HCT116 (cell line): ENCODE results near the gene GLI3. TPM values are rescaled to one million over a fixed set of nuclear protein-coding genes. Genes with fewer than 3 reads are reported as not detected.

Experiments used
- ATAC-seq: fragments of 200-7000 bp; cut with Tn5 transposase; 2 replicates; pipeline ENCODE4 v1.9.1; 2020; ENCODE audit warnings: mild to moderate bottlenecking, moderate library complexity
- BruUV-seq: library from RNA; stranded (reverse); fragments of 400-500 nt; replicated peaks from 2 replicates; lab custom pipeline; 2021; lab: Mats Ljungman, UMichigan
- CTCF ChIA-PET: fragments of 300-600 bp; sonication (Branson Sonifier 250); formaldehyde crosslinking; loops from one replicate; lab custom pipeline; 2021; ENCODE audit warnings: antibody characterized with exemption; lab: Charles Lee
- POLR2A ChIA-PET: fragments of 300-600, 350-600 bp; sonication (Branson Sonifier 250); formaldehyde crosslinking; loops from one replicate; lab custom pipeline; 2021; ENCODE audit warnings: antibody characterized with exemption; lab: Charles Lee
- RAD21 ChIA-PET, 2 experiments: fragments of 300-600 bp; sonication (Branson Sonifier 250); formaldehyde crosslinking; loops; one replicate each; lab custom pipeline; 2023; ENCODE audit warnings: low total read pairs in 2 of 2; ENCODE audit not compliant: uncharacterized antibody in 2 of 2, unreplicated experiment in 2 of 2, low non-redundant PET in 1 of 2; lab: Charles Lee
- DNase-seq: peaks from one replicate; pipeline ENCODE4 v3.0.0-alpha.2; 2010; ENCODE audit warnings: low read depth, low spot score
- H2AFZ ChIP-seq: fragments of 200-600 bp; shearing (Covaris generic), sonication (generic); 2 replicates; pipeline ENCODE4 v1.6.1; 2017; ENCODE audit warnings: low read depth, mixed run types, mixed read lengths, antibody characterized with exemption, low read length; ENCODE audit not compliant: poor library complexity, severe bottlenecking
- H3K27ac ChIP-seq: 2 replicates; pipeline ENCODE4 v1.5.1; 2012; ENCODE audit warnings: low read depth, low read length
- H3K27me3 ChIP-seq: fragments of 200-600 bp; sonication (generic); 2 replicates; pipeline ENCODE4 v1.6.1; 2016; ENCODE audit warnings: mixed run types, low read length, mixed read lengths; ENCODE audit not compliant: insufficient read depth
- H3K36me3 ChIP-seq, 2 experiments: fragments of 200-500 bp in 1 of 2; fragments of 200-600 bp in 1 of 2; sonication (Bioruptor generic) in 1 of 2; sonication (generic) in 1 of 2; 2 replicates each; pipeline versions ENCODE4 v1.5.1 to v1.6.1; 2014 to 2016; ENCODE audit warnings: low read length in 2 of 2, inconsistent platforms in 1 of 2, mixed read lengths in 1 of 2, mixed run types in 1 of 2; ENCODE audit not compliant: insufficient read depth in 2 of 2, control insufficient read depth in 1 of 2
- H3K4me1 ChIP-seq, 2 experiments: fragments of 200-600 bp in 1 of 2; sonication (generic) in 1 of 2; 2 replicates each; pipeline versions ENCODE4 v1.5.1 to v1.6.1; 2012 to 2017; ENCODE audit warnings: low read length in 2 of 2, inconsistent platforms in 1 of 2, mild to moderate bottlenecking in 1 of 2, mixed read lengths in 1 of 2, mixed run types in 1 of 2, moderate library complexity in 1 of 2; ENCODE audit not compliant: insufficient read depth in 2 of 2, control insufficient read depth in 1 of 2
- H3K4me2 ChIP-seq: fragments of 200-600 bp; sonication (generic); 2 replicates; pipeline ENCODE4 v1.6.1; 2017; ENCODE audit warnings: mixed run types, low read length, mixed read lengths
- H3K4me3 ChIP-seq, 2 experiments: fragments of 200-600 bp in 1 of 2; sonication (generic) in 1 of 2; replicated peaks in 1 of 2; 2 replicates each; pipeline ENCODE4 v1.5.1; 2011 to 2016; ENCODE audit warnings: low read length in 2 of 2, control low read depth in 1 of 2, low read depth in 1 of 2, mild to moderate bottlenecking in 1 of 2, mixed read lengths in 1 of 2, mixed run types in 1 of 2
- H3K79me2 ChIP-seq: fragments of 200-600 bp; sonication (generic); 2 replicates; pipeline ENCODE4 v1.6.1; 2017; ENCODE audit warnings: mild to moderate bottlenecking, mixed run types, low read length, moderate library complexity, mixed read lengths; ENCODE audit not compliant: insufficient read depth
- H3K9ac ChIP-seq: fragments of 200-600 bp; sonication (generic); 2 replicates; pipeline ENCODE4 v1.6.1; 2016; ENCODE audit warnings: low read length, mixed read lengths
- H3K9me2 ChIP-seq: fragments of 200-600 bp; sonication (generic), shearing (Covaris generic); 2 replicates; pipeline ENCODE4 v1.6.1; 2017; ENCODE audit warnings: mixed run types, mild to moderate bottlenecking, moderate library complexity; ENCODE audit not compliant: insufficient read depth
- H3K9me3 ChIP-seq, 2 experiments: fragments of 200-500 bp in 1 of 2; fragments of 200-600 bp in 1 of 2; sonication (Bioruptor generic) in 1 of 2; sonication (generic) in 1 of 2; 2 replicates each; pipeline ENCODE4 v1.6.1; 2014 to 2017; ENCODE audit warnings: low read length in 2 of 2, mixed read lengths in 2 of 2, inconsistent platforms in 1 of 2, low read depth in 1 of 2, mild to moderate bottlenecking in 1 of 2, mixed run types in 1 of 2, moderate library complexity in 1 of 2; ENCODE audit not compliant: control insufficient read depth in 1 of 2, insufficient read depth in 1 of 2
- H4K20me1 ChIP-seq: fragments of 200-600 bp; sonication (generic), shearing (Covaris generic); 2 replicates; pipeline ENCODE4 v1.6.1; 2017; ENCODE audit warnings: mixed run types, mild to moderate bottlenecking, moderate library complexity; ENCODE audit not compliant: insufficient read depth
- ATF3 ChIP-seq: IDR thresholded peaks from 2 replicates; pipeline ENCODE4 v1.6.1; 2012
- CBX3 ChIP-seq: IDR thresholded peaks from 2 replicates; pipeline ENCODE4 v1.6.1; 2012; ENCODE audit warnings: low read depth
- CTCF ChIP-seq, 3 experiments: fragments of 200-600 bp in 1 of 3; sonication (generic) in 1 of 3; IDR thresholded peaks in 2 of 3; conservative IDR thresholded peaks in 1 of 3; 2 replicates each; pipeline ENCODE4 v1.5.1; 2012 to 2017; ENCODE audit warnings: low read depth in 2 of 3, low read length in 2 of 3, antibody characterized with exemption in 1 of 3, borderline replicate concordance in 1 of 3, control low read depth in 1 of 3, mild to moderate bottlenecking in 1 of 3, mixed read lengths in 1 of 3, mixed run types in 1 of 3, moderate library complexity in 1 of 3; ENCODE audit not compliant: insufficient read depth in 1 of 3
- EGR1 ChIP-seq: IDR thresholded peaks from 2 replicates; pipeline ENCODE4 v1.6.1; 2012; ENCODE audit warnings: low read depth
- EZH2 ChIP-seq: fragments of 200-600 bp; sonication (generic); IDR thresholded peaks from 2 replicates; pipeline ENCODE4 v1.6.1; 2017; ENCODE audit warnings: antibody characterized with exemption, mixed run types
- EZH2phosphoT487 ChIP-seq: fragments of 200-600 bp; IDR thresholded peaks from 2 replicates; pipeline ENCODE4 v1.6.1; 2018; ENCODE audit warnings: antibody characterized with exemption, borderline replicate concordance
- POLR2A ChIP-seq: IDR thresholded peaks from 2 replicates; pipeline ENCODE4 v1.7.0; 2011; ENCODE audit warnings: borderline replicate concordance; ENCODE audit not compliant: insufficient read depth, insufficient read length; ENCODE audit errors: extremely low read depth
- POLR2AphosphoS5 ChIP-seq: IDR thresholded peaks from 2 replicates; pipeline ENCODE4 v1.6.1; 2011; ENCODE audit warnings: mild to moderate bottlenecking, low read depth, low read length, moderate library complexity
- RAD21 ChIP-seq: IDR thresholded peaks from 2 replicates; pipeline ENCODE4 v1.6.1; 2012; ENCODE audit warnings: low read depth, mild to moderate bottlenecking
- SIN3A ChIP-seq: IDR thresholded peaks from 2 replicates; pipeline ENCODE4 v1.6.1; 2012; ENCODE audit warnings: low read depth
- SP1 ChIP-seq: IDR thresholded peaks from 2 replicates; pipeline ENCODE4 v1.6.1; 2012; ENCODE audit warnings: low read depth
- SRF ChIP-seq: IDR thresholded peaks from 2 replicates; pipeline ENCODE4 v1.6.1; 2012; ENCODE audit warnings: low read depth
- ZBTB33 ChIP-seq: IDR thresholded peaks from 2 replicates; pipeline ENCODE4 v1.6.1; 2011; ENCODE audit warnings: mild to moderate bottlenecking, low read length, moderate library complexity; ENCODE audit not compliant: insufficient replicate concordance; ENCODE audit errors: extremely low read depth
- ZFX ChIP-seq: fragments of 450-650 bp; IDR thresholded peaks from 2 replicates; pipeline ENCODE4 v1.6.1; 2017
- intact Hi-C: fragments of 100-400 bp; cut with micrococcal nuclease; formaldehyde crosslinking; loops from 2 replicates; pipeline ENCODE4 v1.10.0; 2022
- total RNA-seq: library from RNA; stranded (reverse); gene quantifications from one replicate; pipeline ENCODE4 v1.2.1, GENCODE V29; 2021; ENCODE audit not compliant: unreplicated experiment

GLI3 gene
- total RNA-seq, 1 experiment from 2014 or later, result 0.07 TPM

- POLR2A ChIA-PET, result no interaction called here
- H2AFZ ChIP-seq, result no peak overlapping the region
- ATAC-seq, result no peak
- H3K27me3 ChIP-seq, result peaks cover 22% of the 10 kb centered on the region; the same call in 1 of the 2 replicates
- no peak for TF ChIP-seq EGR1
- H3K9me3 ChIP-seq, result no peaks in the 10 kb centered on the region
- H3K4me1 ChIP-seq, result no peaks in the 10 kb centered on the region
- no peak overlapping the region for H3K4me3 ChIP-seq
- no peak overlapping the region for H3K27ac ChIP-seq
- intact Hi-C loops, result no loop called here
- CTCF ChIA-PET, result no interaction called here
- H3K9me2 ChIP-seq, result no peaks in the 10 kb centered on the region
- RAD21 ChIA-PET, result no interaction called here
- DNase-seq, result no peak
- H4K20me1 ChIP-seq, result no peaks in the 10 kb centered on the region
- no peaks in the 10 kb centered on the region for H3K79me2 ChIP-seq
- H3K36me3 ChIP-seq, result no peaks in the 10 kb centered on the region
- no peak overlapping the region for H3K4me2 ChIP-seq
- no peak overlapping the region for H3K9ac ChIP-seq
- BruUV-seq, result no TSS peak
Measured at GRCh38 chr7:42020061-42020460, 216.9 kb downstream of the GLI3 start.

GRCh38 chr7:42017349-42017986 is 219.5 kb downstream of the GLI3 start:
- no peaks in the 10 kb centered on the region for H3K9me2 ChIP-seq
- CTCF ChIA-PET, result no interaction called here
- H3K79me2 ChIP-seq, result no peaks in the 10 kb centered on the region
- no peaks in the 10 kb centered on the region for H4K20me1 ChIP-seq
- H3K4me1 ChIP-seq, result no peaks in the 10 kb centered on the region
- no peak for ATAC-seq
- H2AFZ ChIP-seq, result no peak overlapping the region
- H3K9me3 ChIP-seq, result no peaks in the 10 kb centered on the region
- no peak overlapping the region for H3K4me2 ChIP-seq
- intact Hi-C loops, result loop anchor here (10.0 kb wide), 1 partner anchor 817 kb away; no protein-coding TSS in a partner anchor
- H3K36me3 ChIP-seq, result no peaks in the 10 kb centered on the region
- no peak overlapping the region for H3K4me3 ChIP-seq
- no peak overlapping the region for H3K9ac ChIP-seq
- DNase-seq, result no peak
- POLR2A ChIA-PET, result no interaction called here
- H3K27ac ChIP-seq, result no peak overlapping the region
- peaks cover 13% of the 10 kb centered on the region; the same call in 1 of the 2 replicates for H3K27me3 ChIP-seq
- BruUV-seq, result no TSS peak
- RAD21 ChIA-PET, result no interaction called here
- TF ChIP-seq ZFX (no peak), CTCF (IDR thresholded peaks at IDR 0.05 in 2 of 3, conservative IDR thresholded peaks at IDR 0.05 in 1 of 3; ENCODE audit: borderline replicate concordance in 1 of 3, insufficient read depth in 1 of 3, low read depth in 2 of 3, low read length in 2 of 3) (no peak), RAD21 (no peak), POLR2A (no peak), ATF3 (no peak), EGR1 (no peak), POLR2AphosphoS5 (no peak), EZH2 (no peak), SIN3A (no peak), SRF (no peak), EZH2phosphoT487 (no peak), CBX3 (no peak), SP1 (no peak), ZBTB33 (no peak)
